T-helper 1 cell treated with Interleukin-12 subunit alpha and Interleukin-12 subunit beta and Interleukin-4 antibody, amounts not matched to agents 30 ng/mL and 1 ng/mL, for 36 hours (primary cell): Measurements from ENCODE around the gene PPIP5K1. TPM values are rescaled to one million over a fixed set of nuclear protein-coding genes. Genes with fewer than 3 reads are reported as not detected.
"Not testable (repeated sequence)": the region's sequence is repeated elsewhere in the genome, so short reads cannot be mapped to it uniquely, and the experiment has no call there.

ENCODE experiments used
- intact Hi-C: fragments of 100-400 bp; cut with micrococcal nuclease; formaldehyde crosslinking; loops from one replicate; pipeline ENCODE4 v1.15.1; 2024
- total RNA-seq: library from RNA; stranded (reverse); gene quantifications from 2 replicates; pipeline ENCODE4 v1.2.3, GENCODE V29; 2022

PPIP5K1 gene
- total RNA-seq, result 45.8 and 50.2 TPM in 2 replicates

DNA sequence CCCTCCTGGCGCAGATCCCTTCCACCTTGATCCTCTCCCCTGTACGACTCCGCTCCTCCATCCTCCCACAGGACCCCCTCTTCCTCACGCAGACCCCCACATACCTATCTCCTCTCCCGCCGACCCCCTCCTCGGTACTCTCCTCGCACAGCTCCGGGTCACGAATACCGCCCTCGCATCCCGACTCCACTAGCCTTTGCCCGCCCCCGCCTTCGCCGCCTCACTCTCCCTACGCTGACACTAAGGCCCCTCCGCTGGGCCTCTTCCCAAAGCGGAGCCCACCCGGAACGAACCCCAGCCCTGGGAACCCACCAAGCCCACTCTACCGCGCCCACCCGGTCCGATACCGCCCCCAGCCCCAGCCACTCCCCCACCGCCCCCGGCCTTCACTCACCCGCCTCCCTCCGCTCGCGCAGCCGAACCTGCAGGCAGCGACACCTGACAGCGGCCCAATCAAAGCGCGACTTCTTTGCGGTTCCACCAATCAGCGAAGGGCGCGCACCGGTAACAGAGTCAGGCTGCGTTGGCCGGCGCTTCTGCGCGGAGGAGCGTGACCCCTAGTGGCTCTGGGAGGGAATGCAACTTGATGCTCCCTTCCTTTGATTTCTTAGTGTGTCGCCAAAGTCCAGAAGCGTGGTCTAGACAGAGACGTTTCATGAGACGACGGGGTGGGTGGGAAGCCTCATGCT, at the start of gene PPIP5K1:
TSS of gene PPIP5K1 (minus strand) at position 431 of the 689 bp plus-strand sequence. CDS start 5,704 bp downstream, outside the sequence.
- intact Hi-C loops, result not testable (repeated sequence)

DNA sequence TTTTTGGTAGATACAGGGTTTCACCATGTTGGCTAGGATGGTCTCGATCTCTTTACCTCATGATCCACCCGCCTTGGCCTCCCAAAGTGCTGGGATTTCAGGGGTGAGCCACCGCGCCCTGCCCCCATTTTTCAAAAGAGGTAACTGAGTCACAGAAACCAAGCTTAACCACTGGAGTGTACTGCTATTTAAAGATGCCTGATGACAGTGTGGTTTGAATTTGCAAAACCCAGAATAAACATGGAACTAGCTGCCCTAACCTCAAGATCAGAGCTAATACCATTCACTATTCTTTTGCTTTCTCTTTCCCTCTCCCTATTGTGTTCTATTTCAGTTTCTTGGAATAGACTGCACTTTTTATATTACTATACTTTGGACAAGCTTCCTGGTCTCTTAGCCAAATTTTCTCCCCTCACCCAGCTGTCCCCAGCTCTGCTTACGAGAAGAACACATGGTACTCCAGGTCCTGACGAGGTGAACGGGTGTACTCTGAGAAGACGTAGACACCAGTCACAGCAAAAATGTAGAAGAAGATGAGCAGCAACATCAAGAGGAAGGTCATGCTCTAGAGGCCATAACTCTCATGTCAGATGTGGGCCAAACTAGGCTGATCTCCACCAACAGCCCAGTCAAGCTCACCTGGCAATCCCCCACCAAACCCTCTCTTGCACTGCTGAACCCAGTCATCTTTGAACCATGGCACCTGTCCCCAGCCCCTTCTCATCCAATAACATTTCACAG, 48.6 kb upstream of the PPIP5K1 start:
- intact Hi-C loops, result not testable (repeated sequence)

DNA sequence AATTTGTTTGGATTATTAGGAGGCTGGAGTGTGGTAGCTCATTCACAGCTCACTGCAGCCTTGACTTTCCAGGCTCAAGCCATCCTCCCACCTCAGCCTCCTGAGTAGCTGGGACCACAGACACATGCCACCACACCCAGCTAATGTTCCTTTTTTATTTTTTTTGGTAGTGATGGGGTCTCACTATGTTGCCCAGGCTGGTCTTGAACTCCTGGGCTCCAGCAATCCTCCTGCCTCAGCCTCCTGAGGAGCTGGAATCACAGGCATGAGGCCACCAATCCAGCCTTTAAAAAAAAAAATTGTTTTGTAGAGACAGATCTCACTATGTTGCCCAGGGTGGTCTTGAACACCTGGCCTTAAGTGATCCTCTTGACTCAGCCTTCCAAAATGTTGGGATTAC, 36.9 kb upstream of the PPIP5K1 start:
- intact Hi-C loops, result not testable (repeated sequence)

DNA sequence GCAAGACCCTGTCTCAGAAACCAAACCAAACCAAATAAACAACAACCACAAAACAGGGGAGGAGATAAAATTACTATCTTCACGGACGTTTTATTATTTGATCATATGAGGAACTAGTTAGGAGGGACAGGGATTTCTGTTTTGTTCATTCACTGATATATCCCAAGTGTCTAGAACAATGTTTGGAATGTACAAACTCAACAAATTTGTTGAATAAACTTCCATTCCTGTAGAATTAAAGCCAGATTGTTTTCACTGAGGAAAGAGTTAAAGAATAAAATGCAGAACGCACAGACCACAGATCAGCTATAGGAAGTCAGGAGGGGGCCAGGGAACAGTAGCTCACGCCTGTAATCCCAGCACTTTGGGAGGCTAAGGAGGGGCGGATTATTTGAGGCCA, 35.1 kb upstream of the PPIP5K1 start:
- intact Hi-C loops, result no loop called here

DNA sequence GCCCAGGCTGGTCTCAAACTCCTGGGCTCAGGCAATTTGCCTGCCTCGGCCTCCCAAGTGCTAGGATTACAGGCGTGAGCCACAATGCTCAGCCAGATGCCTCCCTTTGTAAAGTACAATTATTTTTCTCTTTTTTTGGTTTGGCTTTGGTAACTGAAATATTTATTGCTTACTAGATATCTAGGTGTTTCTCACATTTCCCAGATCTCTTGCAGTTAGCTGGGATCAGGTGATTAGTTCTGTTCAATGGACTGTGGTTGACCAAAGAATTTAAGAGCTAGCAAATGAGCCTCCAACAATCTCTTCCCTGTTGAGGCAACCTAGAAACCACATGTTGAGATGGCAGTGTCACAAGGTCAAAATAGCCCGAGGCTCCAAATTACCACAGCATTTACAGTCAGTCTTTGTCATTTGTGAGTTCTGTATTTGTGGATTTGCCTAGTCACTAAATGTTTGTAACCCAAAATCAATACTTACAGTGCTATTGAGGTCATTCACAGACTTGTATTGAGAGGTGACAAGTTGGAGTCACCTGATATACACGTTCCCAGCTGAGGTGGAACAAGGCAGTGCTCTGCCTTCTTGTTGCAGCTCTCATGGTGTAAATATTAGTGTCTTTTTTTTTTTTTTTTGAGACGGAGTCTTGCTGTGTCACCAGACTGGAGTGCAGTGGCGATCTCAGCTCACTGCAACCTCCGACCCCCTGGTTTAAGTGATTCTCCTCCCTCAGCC, 32.2 kb upstream of the PPIP5K1 start:
- intact Hi-C loops, result not testable (repeated sequence)

DNA sequence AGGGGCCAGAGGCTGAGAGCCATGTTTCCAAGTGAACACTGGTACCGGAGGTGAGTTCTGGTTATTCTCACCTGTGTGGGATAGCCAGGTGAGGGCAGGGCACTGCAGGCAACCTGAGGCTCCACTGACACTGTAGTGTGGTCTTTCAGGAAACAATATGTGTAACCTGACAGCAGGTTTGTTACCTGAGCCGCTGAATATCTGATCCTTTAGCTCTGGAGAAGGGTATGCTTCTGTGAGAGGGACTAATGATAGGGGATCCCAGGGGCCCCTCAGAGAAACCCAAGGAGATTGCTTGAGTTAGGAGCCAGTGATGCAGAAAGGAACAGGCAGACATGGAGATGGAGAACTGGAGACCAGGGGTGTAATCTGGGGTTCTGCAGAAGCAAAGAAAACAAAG, 28.7 kb upstream of the PPIP5K1 start, which contains the start of gene STRC:
TSS of gene STRC (minus strand) at position 101 of the 400 bp plus-strand sequence. CDS start at position 23, 78 bp downstream.
- intact Hi-C loops, result not testable (repeated sequence)

DNA sequence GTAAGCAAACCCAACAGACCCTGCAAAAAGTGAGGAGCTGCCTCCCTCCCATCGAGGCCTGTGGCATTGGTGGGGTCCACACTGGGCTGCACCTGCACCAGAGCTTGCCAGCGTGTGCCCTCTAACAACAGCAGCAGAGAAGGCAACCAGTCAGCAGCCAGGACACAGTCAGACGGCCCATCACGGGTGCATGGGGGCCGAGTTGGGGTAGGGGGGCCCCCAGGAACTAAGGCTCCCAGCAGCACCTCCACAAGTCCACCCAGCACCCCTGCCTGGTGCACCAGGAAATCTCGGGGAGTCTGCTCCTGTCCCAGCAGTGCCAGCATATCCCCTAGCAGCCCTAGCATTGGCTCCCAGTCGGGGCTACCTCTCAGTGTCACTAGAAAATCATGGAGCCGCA, 27.7 kb upstream of the PPIP5K1 start:
- intact Hi-C loops, result not testable (repeated sequence)

DNA sequence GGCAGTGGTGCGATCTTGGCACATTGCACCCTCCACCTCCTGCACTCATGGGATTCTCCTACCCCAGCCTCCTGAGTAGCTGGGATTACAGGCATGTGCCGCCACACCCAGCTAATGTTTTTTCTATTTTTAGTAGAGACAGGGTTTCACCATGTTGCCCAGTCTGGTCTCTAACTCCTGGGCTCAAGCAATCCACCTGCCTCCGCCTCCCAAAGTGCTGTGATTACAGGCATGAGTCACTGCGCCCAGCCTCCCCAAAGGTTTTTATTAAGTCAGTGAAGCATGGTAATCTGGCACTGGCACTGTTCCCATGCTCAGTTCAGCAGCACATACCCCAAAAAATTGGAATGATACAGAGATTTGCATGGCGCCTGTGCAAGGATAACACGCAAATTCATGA, 12.2 kb upstream of the PPIP5K1 start:
- intact Hi-C loops, result not testable (repeated sequence)

DNA sequence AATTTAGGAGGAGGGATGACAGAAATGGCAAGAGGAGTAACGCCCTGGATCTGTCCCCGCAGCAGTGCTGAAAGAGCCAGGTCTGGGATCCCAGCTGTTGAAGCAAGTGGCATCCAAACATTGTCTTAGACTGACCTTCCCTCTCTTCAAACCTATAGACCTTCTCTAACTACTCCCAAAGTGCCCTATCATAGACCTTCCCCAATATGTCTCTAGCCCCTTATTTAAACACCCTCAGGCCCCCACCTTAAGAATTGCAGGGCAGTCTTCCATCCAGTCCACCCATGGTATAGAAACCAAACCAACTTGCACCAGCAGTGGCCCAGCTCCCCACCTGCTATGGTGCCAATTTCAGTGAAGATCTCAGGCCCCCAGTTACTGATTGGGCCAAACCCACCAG, 10.2 kb upstream of the PPIP5K1 start:
- intact Hi-C loops, result not testable (repeated sequence)

DNA sequence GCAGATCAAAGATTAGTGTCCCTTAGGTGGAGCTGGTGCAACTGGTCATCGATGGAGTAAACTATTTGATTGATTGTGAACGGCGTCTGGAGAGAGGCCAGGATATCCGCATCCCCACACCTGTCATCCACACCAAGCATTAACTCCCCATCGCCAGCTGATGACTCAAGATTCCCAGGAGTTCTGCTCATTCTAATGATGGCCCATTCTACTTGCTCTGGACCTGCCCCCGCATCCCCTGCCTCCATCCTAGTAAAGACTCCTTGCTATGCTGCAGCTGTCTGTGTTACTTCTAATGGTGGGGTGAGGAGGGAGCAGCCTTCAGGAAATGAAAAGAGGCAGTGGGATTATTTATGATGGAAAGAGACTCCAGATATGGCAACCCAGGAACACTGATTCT, 9.1 kb upstream of the PPIP5K1 start:
- intact Hi-C loops, result not testable (repeated sequence)

DNA sequence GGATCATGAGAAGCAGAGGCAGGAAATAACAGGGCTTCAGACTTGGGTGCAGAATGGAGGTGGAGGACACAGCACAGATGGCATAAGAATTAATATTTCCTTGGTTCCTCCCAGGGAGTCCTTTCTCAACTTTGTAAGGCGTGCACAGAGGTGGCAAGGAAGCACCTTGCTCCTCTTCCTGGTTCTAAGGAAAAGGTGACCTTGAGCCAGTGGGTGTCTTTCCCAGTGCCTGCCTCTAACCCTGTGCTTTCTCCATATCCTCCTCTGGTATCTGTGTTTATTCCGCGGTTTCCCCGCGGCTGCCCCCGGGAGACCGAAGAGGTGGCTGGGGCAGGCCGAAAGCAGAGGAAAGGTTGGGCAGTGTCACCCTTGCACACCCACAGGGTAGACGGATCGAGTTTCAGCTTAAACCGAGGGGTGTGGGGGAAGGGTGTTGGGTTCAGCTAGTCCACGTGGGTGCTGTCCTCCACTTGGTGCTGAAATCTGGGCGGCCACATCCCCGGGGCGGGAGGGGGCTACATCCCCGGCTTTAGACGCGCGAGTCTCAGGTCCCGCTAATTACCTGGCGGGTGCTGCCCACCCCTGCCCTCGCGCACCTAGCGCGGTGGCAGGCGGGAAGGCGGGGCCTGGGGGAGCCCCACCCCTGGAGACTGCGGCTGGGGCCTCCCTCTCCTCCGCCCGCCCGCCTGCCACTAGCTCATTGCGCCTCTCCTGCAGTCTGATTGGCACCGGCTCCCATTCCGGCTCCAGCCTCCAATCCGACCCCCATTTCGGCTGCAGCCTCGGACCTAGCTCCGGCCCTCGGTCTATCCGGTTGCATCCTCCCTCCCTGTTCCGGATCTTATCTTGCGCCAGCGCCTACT, 3.6 kb upstream of the PPIP5K1 start, which contains the start of gene CKMT1B:
TSS of gene CKMT1B (plus strand) at position 700 of the 863 bp plus-strand sequence. CDS start 192 bp downstream, outside the sequence.
- intact Hi-C loops, result not testable (repeated sequence)

DNA sequence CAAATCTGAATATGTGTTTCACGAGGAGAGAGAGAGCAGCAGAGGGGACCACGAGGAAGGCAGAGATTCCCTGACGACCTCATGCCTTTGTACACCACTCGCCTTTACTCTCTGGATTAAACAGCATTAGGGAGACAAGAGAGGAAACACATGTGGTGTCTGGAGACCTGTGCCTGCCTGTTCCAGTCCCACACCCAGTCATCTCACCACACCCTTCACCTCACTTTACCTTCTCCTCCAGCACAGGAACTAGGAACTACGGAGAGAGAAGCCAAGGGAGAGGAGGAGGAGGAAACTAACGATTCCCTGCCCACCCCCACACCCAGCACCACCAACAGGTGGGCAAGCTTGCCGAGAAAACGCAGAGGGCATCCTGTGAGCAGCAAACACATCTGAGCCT, 2.8 kb upstream of the PPIP5K1 start:
- intact Hi-C loops, result not testable (repeated sequence)

DNA sequence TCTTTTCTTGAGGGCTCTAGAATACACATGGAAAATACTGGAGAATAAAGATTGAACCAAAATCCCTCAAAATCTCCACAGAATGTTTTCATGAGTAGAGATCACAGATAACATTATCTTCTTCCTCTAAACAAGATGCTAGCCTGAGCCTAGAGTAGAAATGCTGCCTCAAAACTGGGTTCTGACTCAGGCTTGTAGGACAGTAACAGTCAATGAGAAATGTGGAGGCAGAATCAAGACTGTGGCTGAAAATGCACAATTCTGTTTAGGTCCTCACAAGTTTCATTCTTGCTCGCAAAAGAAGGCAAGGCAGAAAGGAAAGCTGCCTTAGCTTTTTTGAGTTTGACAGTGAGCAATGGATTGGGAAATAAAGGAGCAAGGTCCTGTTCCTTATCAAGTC, 15.4 kb downstream of the PPIP5K1 start:
- intact Hi-C loops, result not testable (repeated sequence)

DNA sequence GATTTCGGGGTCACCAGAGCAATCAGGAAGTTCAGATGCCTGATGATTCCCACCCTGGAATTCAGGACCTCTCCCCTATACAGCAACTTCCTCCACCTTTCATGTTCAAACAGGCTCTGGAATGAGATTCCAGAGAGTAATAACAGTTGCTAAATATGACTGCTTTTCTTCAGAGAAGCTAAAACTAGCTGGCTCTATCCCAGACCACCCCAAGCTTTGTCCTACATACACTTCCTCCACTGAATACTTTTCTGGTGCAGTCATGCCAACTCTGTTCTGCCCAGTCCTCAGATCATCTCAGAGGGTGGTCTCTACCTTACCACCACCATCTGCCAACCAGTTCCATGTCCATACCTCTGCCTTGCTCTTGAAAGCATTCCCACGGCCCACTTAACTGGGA, 23.4 kb downstream of the PPIP5K1 start:
- intact Hi-C loops, result not testable (repeated sequence)

DNA sequence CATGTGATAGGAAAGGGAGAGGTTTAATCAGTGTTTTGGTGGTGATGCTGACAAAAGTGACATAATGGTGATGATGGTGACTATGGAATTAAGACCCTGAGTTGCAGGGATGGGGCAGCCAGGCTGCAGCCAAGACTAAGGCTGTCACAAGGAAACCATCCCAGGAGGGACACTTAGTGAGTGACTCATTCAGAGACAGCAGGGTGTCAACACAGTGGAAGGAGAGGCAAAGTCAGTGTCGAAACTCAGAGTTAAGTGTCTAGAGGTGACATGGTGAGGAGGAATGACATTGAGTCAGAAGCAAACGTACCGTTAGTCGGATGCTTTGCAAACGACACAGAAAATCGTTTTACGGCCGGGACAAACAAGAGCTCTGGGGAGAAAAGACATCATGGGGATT, 26.2 kb downstream of the PPIP5K1 start:
- intact Hi-C loops, result not testable (repeated sequence)

DNA sequence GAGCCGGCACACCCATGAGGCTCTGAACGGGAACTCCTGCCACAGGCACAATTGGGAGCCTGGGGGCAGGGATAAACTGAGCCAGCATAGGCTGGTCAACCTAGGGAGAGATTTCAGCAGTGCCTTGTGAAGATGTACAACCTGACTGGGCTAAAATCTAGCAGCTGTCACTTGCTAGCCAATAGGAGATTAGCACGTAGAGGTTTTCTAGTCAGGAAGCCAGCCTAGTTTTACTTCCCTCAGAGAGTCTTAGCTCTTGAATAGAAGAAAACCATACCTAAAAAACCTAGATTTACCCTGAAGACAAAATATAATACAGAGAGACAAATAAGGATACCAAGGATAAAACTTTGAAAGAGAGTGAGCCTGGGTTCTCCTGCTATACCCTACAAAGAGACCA, 27.3 kb downstream of the PPIP5K1 start:
- intact Hi-C loops, result not testable (repeated sequence)

DNA sequence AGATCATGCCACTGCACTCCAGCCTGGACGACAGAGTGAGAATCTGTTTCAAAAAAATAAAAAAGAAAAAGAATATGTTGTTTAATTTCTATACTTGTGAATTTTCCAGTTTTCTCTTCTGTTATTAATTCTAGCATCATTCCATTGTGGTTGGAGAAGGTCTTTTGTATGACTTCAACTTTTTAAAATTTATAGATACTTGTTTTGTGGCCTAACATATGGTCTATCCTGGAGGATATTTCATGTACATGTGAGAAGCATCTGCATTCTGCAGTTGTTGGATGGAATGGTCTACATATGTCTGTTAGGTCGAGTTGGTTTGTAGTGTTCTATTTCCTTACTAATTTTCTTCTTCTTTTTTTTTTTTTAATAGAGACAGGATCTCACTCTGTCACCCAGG, 37.0 kb downstream of the PPIP5K1 start:
- intact Hi-C loops, result no loop called here

DNA sequence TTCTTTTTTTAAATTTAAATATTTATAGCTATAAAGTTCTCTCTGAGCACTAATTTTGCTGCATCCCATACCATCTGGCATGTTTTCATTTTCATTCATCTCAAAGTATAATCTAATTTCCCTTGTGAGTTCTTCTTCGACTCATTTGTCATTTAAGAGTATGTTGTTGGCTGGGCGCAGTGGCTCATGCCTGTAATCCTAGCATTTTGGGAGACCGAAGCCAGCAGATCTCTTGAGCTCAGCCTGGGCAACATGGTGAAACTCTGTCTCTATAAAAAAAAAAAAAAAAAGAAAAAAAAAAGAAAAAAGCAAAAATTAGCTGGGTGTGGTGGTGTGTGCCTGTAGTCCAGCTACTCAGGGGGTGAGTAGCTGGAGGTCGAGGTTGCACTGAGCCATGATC, 37.8 kb downstream of the PPIP5K1 start:
- intact Hi-C loops, result no loop called here

DNA sequence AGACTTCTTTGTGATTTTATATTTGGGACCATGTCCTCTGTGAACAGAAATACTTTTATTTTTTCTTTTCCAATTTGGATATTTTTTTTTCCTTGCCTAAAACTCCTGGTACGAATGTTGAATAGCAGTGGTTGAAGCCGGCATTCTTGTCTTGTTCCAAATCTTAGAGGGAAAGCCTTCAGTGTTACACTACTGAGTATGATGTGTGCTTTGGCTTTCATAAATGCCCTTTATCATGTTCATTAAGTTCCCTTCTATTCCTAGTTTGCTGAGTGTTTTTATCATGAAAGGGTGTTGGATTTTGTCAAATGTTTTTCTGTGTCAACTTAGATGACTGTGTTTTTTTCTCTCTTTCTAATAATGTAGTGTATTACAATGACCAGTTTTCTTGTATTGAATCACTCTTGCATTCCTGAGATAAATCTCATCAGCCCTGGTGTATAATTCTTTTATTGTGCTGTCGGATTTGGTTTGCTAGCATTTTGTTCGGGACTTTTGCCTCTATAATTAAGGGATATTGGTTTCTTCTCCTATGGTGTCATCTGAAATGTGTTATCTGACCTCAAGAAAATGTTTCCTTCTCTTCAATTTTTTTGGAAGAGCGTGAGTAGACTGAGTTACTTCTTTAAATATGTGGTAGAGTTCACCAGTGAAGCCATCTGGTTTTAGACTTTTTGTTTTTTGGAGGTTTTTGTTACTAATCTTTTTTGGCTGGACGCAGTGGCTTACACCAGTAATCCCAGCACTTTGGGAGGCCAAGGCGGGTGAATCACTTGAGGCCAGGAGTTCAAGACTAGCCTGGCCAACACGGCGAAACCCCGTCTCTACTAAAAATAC, 39.3 kb downstream of the PPIP5K1 start:
- intact Hi-C loops, result no loop called here

DNA sequence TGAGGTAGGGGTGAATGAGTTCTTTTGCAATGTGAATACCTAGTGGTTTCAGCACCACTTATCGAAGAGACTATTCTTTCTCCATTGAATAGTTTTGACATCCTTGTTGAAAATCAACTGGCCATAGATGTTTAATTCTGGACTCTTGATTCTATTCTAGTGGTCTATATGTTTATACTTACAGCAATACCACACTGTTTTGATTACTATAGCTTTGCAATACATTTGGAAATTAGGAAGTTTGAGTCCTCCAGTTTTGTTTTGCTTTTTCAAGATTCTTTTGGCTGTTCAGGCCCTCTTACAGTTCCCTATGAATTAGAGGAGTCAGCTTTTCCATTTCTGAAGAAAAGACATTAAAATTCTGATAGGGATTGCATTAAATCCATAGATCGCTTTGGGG, 42.5 kb downstream of the PPIP5K1 start:
- intact Hi-C loops, result no loop called here
